Neuronal stem cell (in vitro differentiated cells): ENCODE measurements around the gene TNFRSF21.

Source experiments
- DNase-seq: peaks from one replicate; pipeline ENCODE4 v3.0.0-alpha.2; 2013; ENCODE audit warnings: low spot score
- H2AFZ ChIP-seq: one replicate; pipeline ENCODE4 v1.6.1; 2013; ENCODE audit warnings: mild to moderate bottlenecking, low read length, inconsistent platforms
- H2AK5ac ChIP-seq: 2 replicates; pipeline ENCODE4 v1.6.1; 2013; ENCODE audit warnings: low read depth, mild to moderate bottlenecking, inconsistent platforms, low read length, moderate library complexity, mixed read lengths
- H2BK120ac ChIP-seq: 2 replicates; pipeline ENCODE4 v1.6.1; 2013; ENCODE audit warnings: low read depth, mild to moderate bottlenecking, inconsistent platforms, low read length, moderate library complexity, mixed read lengths
- H2BK12ac ChIP-seq: one replicate; pipeline ENCODE4 v1.6.1; 2013; ENCODE audit warnings: low read length, inconsistent platforms
- H2BK15ac ChIP-seq: 2 replicates; pipeline ENCODE4 v1.6.1; 2013; ENCODE audit warnings: mild to moderate bottlenecking, low read length, inconsistent platforms, mixed read lengths
- H2BK5ac ChIP-seq: one replicate; pipeline ENCODE4 v1.6.1; 2013; ENCODE audit warnings: inconsistent platforms, mild to moderate bottlenecking, low read length, moderate library complexity
- H3K14ac ChIP-seq: one replicate; pipeline ENCODE4 v1.6.1; 2013; ENCODE audit warnings: low read length, inconsistent platforms
- H3K18ac ChIP-seq: 2 replicates; pipeline ENCODE4 v1.6.1; 2013; ENCODE audit warnings: low read length, inconsistent platforms
- H3K23ac ChIP-seq: 2 replicates; pipeline ENCODE4 v1.6.1; 2013; ENCODE audit warnings: low read depth, mild to moderate bottlenecking, mixed read lengths, low read length, inconsistent platforms; ENCODE audit not compliant: poor library complexity
- H3K27ac ChIP-seq: replicated peaks from 3 replicates; pipeline ENCODE4 v1.5.1; 2013; ENCODE audit warnings: low read length, inconsistent platforms
- H3K27me3 ChIP-seq, 3 experiments: 2 replicates each; pipeline ENCODE4 v1.6.1; 2013; ENCODE audit warnings: low read length in 3 of 3, mild to moderate bottlenecking in 2 of 3, inconsistent platforms in 1 of 3, low read depth in 1 of 3, mixed read lengths in 1 of 3, moderate library complexity in 1 of 3; ENCODE audit not compliant: control insufficient read depth in 3 of 3, insufficient read depth in 3 of 3
- H3K36me3 ChIP-seq, 2 donors: replicated peaks in 1 of 2; 2 replicates each; pipeline ENCODE4 v1.6.1; 2013; ENCODE audit warnings: low read length in 2 of 2; ENCODE audit not compliant: control insufficient read depth in 2 of 2, insufficient read depth in 2 of 2
- H3K4ac ChIP-seq: 2 replicates; pipeline ENCODE4 v1.6.1; 2013; ENCODE audit warnings: inconsistent platforms, mild to moderate bottlenecking, low read length, moderate library complexity
- H3K4me1 ChIP-seq, 2 donors: 1 replicate in 1 of 2; 2 replicates in 1 of 2; pipeline ENCODE4 v1.6.1; 2013; ENCODE audit warnings: low read length in 2 of 2, low read depth in 1 of 2; ENCODE audit not compliant: control insufficient read depth in 2 of 2, insufficient read depth in 1 of 2
- H3K4me2 ChIP-seq: one replicate; pipeline ENCODE4 v1.6.1; 2013; ENCODE audit warnings: mild to moderate bottlenecking, low read length, inconsistent platforms; ENCODE audit not compliant: insufficient read depth, poor library complexity, severe bottlenecking
- H3K4me3 ChIP-seq, 2 donors: 2 replicates each; pipeline ENCODE4 v1.5.1; 2013; ENCODE audit warnings: low read length in 2 of 2, mild to moderate bottlenecking in 2 of 2, inconsistent platforms in 1 of 2, moderate library complexity in 1 of 2
- H3K79me1 ChIP-seq: one replicate; pipeline ENCODE4 v1.6.1; 2013; ENCODE audit warnings: low read depth, mild to moderate bottlenecking, inconsistent platforms, low read length, moderate library complexity
- H3K9ac ChIP-seq: one replicate; pipeline ENCODE4 v1.6.1; 2013; ENCODE audit warnings: mild to moderate bottlenecking, low read depth, low read length, inconsistent platforms; ENCODE audit not compliant: poor library complexity
- H3K9me3 ChIP-seq, 2 donors: replicated peaks in 1 of 2; 2 replicates each; pipeline versions ENCODE3 to v1.6.1; 2013; ENCODE audit warnings: low read length in 2 of 2, mild to moderate bottlenecking in 2 of 2, inconsistent platforms in 1 of 2, low read depth in 1 of 2, mixed read lengths in 1 of 2, moderate library complexity in 1 of 2; ENCODE audit not compliant: control insufficient read depth in 2 of 2, insufficient read depth in 1 of 2
- H4K8ac ChIP-seq: one replicate; pipeline ENCODE4 v1.6.1; 2013; ENCODE audit warnings: low read depth, mild to moderate bottlenecking, inconsistent platforms, low read length, moderate library complexity
- H4K91ac ChIP-seq: one replicate; pipeline ENCODE4 v1.6.1; 2013; ENCODE audit warnings: low read length, low read depth, mild to moderate bottlenecking, inconsistent platforms; ENCODE audit not compliant: poor library complexity
- WGBS, 2 donors: extraction: QIAGEN DNeasy Blood & Tissue Kit; methylation state at CpG; one replicate each; pipeline ENCODE4 v1.1.7; 2013; ENCODE audit warnings: missing lambda C conversion rate in 2 of 2, mixed read lengths in 1 of 2; ENCODE audit not compliant: insufficient read length in 2 of 2, insufficient replicate concordance in 1 of 2; ENCODE audit errors: extremely low coverage in 2 of 2; 5-methylcytosine and 5-hydroxymethylcytosine counted together

TNFRSF21 gene

GRCh38 chr6:47195011-47195650 is 114.6 kb downstream of the TNFRSF21 start:
- H2AFZ ChIP-seq = no peak overlapping the region
- H3K9me3 ChIP-seq = no peaks in the 10 kb centered on the region
- no peak overlapping the region for H3K4me2 ChIP-seq
- no peak overlapping the region for H3K23ac ChIP-seq
- H3K79me1 ChIP-seq = no peaks in the 10 kb centered on the region
- no peak overlapping the region for H2BK120ac ChIP-seq
- no peak overlapping the region for H3K27ac ChIP-seq
- H3K27me3 ChIP-seq = peaks cover 0 to 6% (median 0%) of the 10 kb centered on the region in 3 experiments
- H4K91ac ChIP-seq = no peak overlapping the region
- no peak overlapping the region for H4K8ac ChIP-seq
- no CpG with 5 or more reads among the region's 4 CpGs for WGBS, 2 donors
- no peak overlapping the region for H3K14ac ChIP-seq
- no peaks in the 10 kb centered on the region for H3K36me3 ChIP-seq
- H2BK15ac ChIP-seq = no peak overlapping the region
- H3K4ac ChIP-seq = no peak overlapping the region
- no peak overlapping the region for H3K9ac ChIP-seq
- no peak overlapping the region for H2BK12ac ChIP-seq
- H3K4me3 ChIP-seq = no peak overlapping the region
- DNase-seq = no peak
- no peak overlapping the region for H2AK5ac ChIP-seq
- H3K4me1 ChIP-seq = no peaks in the 10 kb centered on the region
- no peak overlapping the region for H2BK5ac ChIP-seq
- H3K18ac ChIP-seq = no peak overlapping the region

- Histone ChIP-seq H2AK5ac (no peak overlapping the region), H4K91ac (no peak overlapping the region)
Measured at GRCh38 chr6:47188588-47189021, 121.1 kb downstream of the TNFRSF21 start.

GRCh38 chr6:47187893-47188587 is 121.7 kb downstream of the TNFRSF21 start:
- Histone ChIP-seq H3K9ac (no peak overlapping the region), H2AK5ac (no peak overlapping the region), H4K91ac (no peak overlapping the region), H3K79me1 (no peaks in the 10 kb centered on the region), H2AFZ (no peak overlapping the region), H3K4me3 (no peak overlapping the region), H4K8ac (no peak overlapping the region), H3K9me3 (no peaks in the 10 kb centered on the region), H2BK12ac (no peak overlapping the region), H2BK5ac (no peak overlapping the region), H3K27me3 (no peaks in the 10 kb centered on the region), H3K14ac (no peak overlapping the region), H3K23ac (no peak overlapping the region), H3K4me1 (no peaks in the 10 kb centered on the region), H3K36me3 (no peaks in the 10 kb centered on the region), H3K4me2 (no peak overlapping the region), H2BK15ac (no peak overlapping the region), H3K18ac (no peak overlapping the region), H3K4ac (no peak overlapping the region), H2BK120ac (no peak overlapping the region), H3K27ac (no peak overlapping the region)
- no peak for DNase-seq
- WGBS, 2 donors = no CpG with 5 or more reads among the region's 5 CpGs

More at GRCh38 chr6:47188588-47189021, 121.1 kb downstream of the TNFRSF21 start:
- no peaks in the 10 kb centered on the region for H3K79me1 ChIP-seq
- H3K36me3 ChIP-seq = no peaks in the 10 kb centered on the region
- no peak overlapping the region for H3K23ac ChIP-seq
- no peak overlapping the region for H2BK12ac ChIP-seq
- H3K4me2 ChIP-seq = no peak overlapping the region
- no CpG with 5 or more reads among the region's 1 CpG for WGBS, 2 donors
- no peak overlapping the region for H4K8ac ChIP-seq
- H2BK120ac ChIP-seq = no peak overlapping the region
- H2AFZ ChIP-seq = no peak overlapping the region
- no peak overlapping the region for H3K27ac ChIP-seq
- no peak overlapping the region for H3K18ac ChIP-seq
- H3K9me3 ChIP-seq = no peaks in the 10 kb centered on the region
- no peak overlapping the region for H3K14ac ChIP-seq
- H3K27me3 ChIP-seq = no peaks in the 10 kb centered on the region
- no peak overlapping the region for H3K4ac ChIP-seq
- no peak for DNase-seq
- H2BK15ac ChIP-seq = no peak overlapping the region
- H3K4me3 ChIP-seq = no peak overlapping the region
- no peak overlapping the region for H3K9ac ChIP-seq
- H3K4me1 ChIP-seq = no peaks in the 10 kb centered on the region
- no peak overlapping the region for H2BK5ac ChIP-seq

- Histone ChIP-seq H3K4me2 (no peak overlapping the region), H2BK120ac (no peak overlapping the region), H3K4me1 (no peaks in the 10 kb centered on the region), H4K8ac (no peak overlapping the region), H2BK5ac (no peak overlapping the region), H3K9me3 (no peaks in the 10 kb centered on the region), H3K27ac (no peak overlapping the region), H3K14ac (no peak overlapping the region), H2BK12ac (no peak overlapping the region), H3K4me3 (no peak overlapping the region), H3K27me3 (no peaks in the 10 kb centered on the region), H2AFZ (no peak overlapping the region), H2AK5ac (no peak overlapping the region), H2BK15ac (no peak overlapping the region), H3K23ac (no peak overlapping the region), H3K79me1 (no peaks in the 10 kb centered on the region), H3K36me3 (no peaks in the 10 kb centered on the region), H3K18ac (no peak overlapping the region), H4K91ac (no peak overlapping the region), H3K4ac (no peak overlapping the region), H3K9ac (no peak overlapping the region)
- DNase-seq = no peak
- WGBS, 2 donors = no CpG with 5 or more reads among the region's 1 CpG
Measured at GRCh38 chr6:47187113-47187512, 122.6 kb downstream of the TNFRSF21 start.
